ENCODE measurements around the gene EIF5AL1. TPM values are rescaled to one million over a fixed set of nuclear protein-coding genes. Genes with fewer than 3 reads are reported as not detected.
"Not testable (repeated sequence)": the region's sequence is repeated elsewhere in the genome, so short reads cannot be mapped to it uniquely, and the experiment has no call there.

EIF5AL1 gene
- total RNA-seq, 1 donor from 2014 or later = 0.35 TPM

- not testable (repeated sequence) for DNase-seq (ENCODE audit: low read depth)
Observed at GRCh38 chr10:79509306-79509933, 2.9 kb upstream of the EIF5AL1 start.

- not testable (repeated sequence) for DNase-seq (ENCODE audit: low read depth)
Observed at GRCh38 chr10:79509934-79510508, 2.3 kb upstream of the EIF5AL1 start.

- not testable (repeated sequence) for DNase-seq (ENCODE audit: low read depth)
Observed at GRCh38 chr10:79516532-79517205, 4.3 kb downstream of the EIF5AL1 start.

- not testable (repeated sequence) for DNase-seq (ENCODE audit: low read depth)
Observed at GRCh38 chr10:79517567-79517966, 5.2 kb downstream of the EIF5AL1 start.

GRCh38 chr10:79521751-79522150 is 9.4 kb downstream of the EIF5AL1 start:
- DNase-seq (ENCODE audit: low read depth) = not testable (repeated sequence)

- DNase-seq (ENCODE audit: low read depth) = not testable (repeated sequence)
Observed at GRCh38 chr10:79522464-79522863, 10.1 kb downstream of the EIF5AL1 start.

GRCh38 chr10:79523157-79523853 is 11.0 kb downstream of the EIF5AL1 start:
- not testable (repeated sequence) for DNase-seq (ENCODE audit: low read depth)

- DNase-seq (ENCODE audit: low read depth) = not testable (repeated sequence)
Observed at GRCh38 chr10:79525049-79525710, 12.8 kb downstream of the EIF5AL1 start.

GRCh38 chr10:79528261-79528660 is 15.9 kb downstream of the EIF5AL1 start:
- DNase-seq (ENCODE audit: low read depth) = not testable (repeated sequence)

GRCh38 chr10:79533142-79533902 is 21.0 kb downstream of the EIF5AL1 start:
- not testable (repeated sequence) for DNase-seq (ENCODE audit: low read depth)

GRCh38 chr10:79533903-79534175 is 21.5 kb downstream of the EIF5AL1 start:
- not testable (repeated sequence) for DNase-seq (ENCODE audit: low read depth)

- DNase-seq (ENCODE audit: low read depth) = not testable (repeated sequence)
Observed at GRCh38 chr10:79538311-79538710, 26.0 kb downstream of the EIF5AL1 start.

- not testable (repeated sequence) for DNase-seq (ENCODE audit: low read depth)
Observed at GRCh38 chr10:79540930-79541329, 28.6 kb downstream of the EIF5AL1 start.

GRCh38 chr10:79542626-79543025 is 30.3 kb downstream of the EIF5AL1 start:
- DNase-seq (ENCODE audit: low read depth) = no peak

GRCh38 chr10:79544408-79544807 is 32.1 kb downstream of the EIF5AL1 start:
- DNase-seq (ENCODE audit: low read depth) = not testable (repeated sequence)

- DNase-seq (ENCODE audit: low read depth) = not testable (repeated sequence)
Observed at GRCh38 chr10:79544926-79545659, 32.8 kb downstream of the EIF5AL1 start.

GRCh38 chr10:79547128-79547527 is 34.8 kb downstream of the EIF5AL1 start:
- not testable (repeated sequence) for DNase-seq (ENCODE audit: low read depth)

GRCh38 chr10:79547973-79548372 is 35.6 kb downstream of the EIF5AL1 start:
- DNase-seq (ENCODE audit: low read depth) = no peak

- DNase-seq (ENCODE audit: low read depth) = no peak
Observed at GRCh38 chr10:79552143-79552542, 39.8 kb downstream of the EIF5AL1 start.

Measured in renal cortical epithelial cell (primary cell).